ENCODE measurements around the gene ANKS1A. TPM values are rescaled to one million over a fixed set of nuclear protein-coding genes. Genes with fewer than 3 reads are reported as not detected.
"Not testable (repeated sequence)": the region's sequence is repeated elsewhere in the genome, so short reads cannot be mapped to it uniquely, and the experiment has no call there.

The ANKS1A gene
- total RNA-seq, 2 donors from 2014 or later: 8.6 to 9.3 TPM

DNA sequence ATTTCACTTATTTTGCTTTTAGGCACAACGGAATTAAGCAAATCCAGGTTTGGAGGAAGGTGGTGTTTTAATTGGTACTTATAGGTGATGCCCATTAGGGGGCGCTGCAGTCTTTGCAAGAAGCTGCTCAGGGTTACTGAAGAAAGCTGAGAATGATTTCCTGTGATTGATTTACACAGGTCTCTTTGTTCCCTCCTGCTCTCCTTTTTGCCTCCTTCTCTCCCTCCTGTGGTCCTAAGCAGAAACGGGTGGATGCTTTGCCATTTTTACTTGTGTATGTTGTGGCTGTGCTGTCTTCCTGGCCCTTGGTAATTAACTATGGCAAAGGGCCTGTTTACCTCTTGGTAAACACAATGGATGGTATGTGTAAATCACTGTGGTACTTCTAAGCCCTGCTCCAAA, 97.8 kb downstream of the ANKS1A start:
- H3K27ac Mint-ChIP-seq: no peak overlapping the region
- no peaks in the 10 kb centered on the region for H3K36me3 Mint-ChIP-seq
- DNase-seq (ENCODE audit: low spot score in 2 of 2): peak in 1 of 2 donors; percentile 71
- ATAC-seq: peak; percentile 54 to 64
- H3K9me3 Mint-ChIP-seq: no peaks in the 10 kb centered on the region

DNA sequence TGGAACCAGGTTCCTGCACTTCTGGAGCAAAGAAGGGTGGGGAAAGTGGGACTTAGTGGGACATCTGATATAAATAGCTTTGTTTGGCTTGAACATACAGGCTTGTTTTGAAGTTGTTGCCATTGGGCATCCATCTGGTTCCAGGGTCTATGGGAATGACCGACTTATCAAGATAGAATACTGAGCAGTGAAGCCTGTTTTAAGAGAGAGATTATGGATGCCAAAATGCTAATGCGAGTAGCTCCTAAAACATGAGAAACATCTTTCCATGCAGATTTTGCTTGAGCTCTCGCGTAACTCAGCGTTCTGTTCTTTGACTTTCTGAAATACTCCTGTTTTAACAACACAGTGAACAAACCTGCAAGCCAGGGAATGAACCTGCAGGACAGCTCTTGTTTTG, 98.5 kb downstream of the ANKS1A start:
- DNase-seq (ENCODE audit: low spot score in 2 of 2) (no peak), ATAC-seq (no peak)
- Mint-ChIP-seq H3K27ac (no peak overlapping the region), H3K9me3 (no peaks in the 10 kb centered on the region), H3K36me3 (no peaks in the 10 kb centered on the region)

DNA sequence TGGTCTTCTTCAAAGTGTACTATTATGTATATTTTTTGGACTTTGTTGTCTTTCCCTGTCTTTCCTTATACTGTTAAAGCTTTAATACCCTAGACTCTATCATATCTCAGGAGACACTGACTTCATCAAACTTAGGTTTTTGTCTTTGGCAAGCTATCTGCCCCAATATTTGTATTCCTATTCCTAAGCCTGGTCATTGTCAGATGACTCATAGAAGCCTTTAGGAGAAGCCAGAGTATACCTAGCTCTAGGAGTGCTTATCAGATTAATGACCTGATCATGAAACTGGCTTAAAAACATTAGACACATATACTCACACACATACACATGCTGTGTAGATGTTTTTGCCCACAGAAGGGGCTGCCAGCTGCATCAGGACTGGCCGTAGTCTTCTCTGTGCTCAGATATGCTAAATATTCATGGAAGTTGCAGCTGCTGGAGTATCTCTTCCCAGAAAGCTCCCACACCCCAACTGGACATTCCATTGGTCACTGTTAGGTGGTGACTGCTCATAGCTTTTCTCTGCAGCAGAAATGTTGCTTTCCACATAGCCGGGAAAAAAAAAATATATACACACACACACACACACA, 102.0 kb downstream of the ANKS1A start:
- Mint-ChIP-seq H3K9me3 (no peaks in the 10 kb centered on the region), H3K27ac (no peak overlapping the region), H3K36me3 (peaks cover 0 to 8% of the 10 kb centered on the region in 2 donors)
- no peak for DNase-seq (ENCODE audit: low spot score in 2 of 2)
- no peak for ATAC-seq

DNA sequence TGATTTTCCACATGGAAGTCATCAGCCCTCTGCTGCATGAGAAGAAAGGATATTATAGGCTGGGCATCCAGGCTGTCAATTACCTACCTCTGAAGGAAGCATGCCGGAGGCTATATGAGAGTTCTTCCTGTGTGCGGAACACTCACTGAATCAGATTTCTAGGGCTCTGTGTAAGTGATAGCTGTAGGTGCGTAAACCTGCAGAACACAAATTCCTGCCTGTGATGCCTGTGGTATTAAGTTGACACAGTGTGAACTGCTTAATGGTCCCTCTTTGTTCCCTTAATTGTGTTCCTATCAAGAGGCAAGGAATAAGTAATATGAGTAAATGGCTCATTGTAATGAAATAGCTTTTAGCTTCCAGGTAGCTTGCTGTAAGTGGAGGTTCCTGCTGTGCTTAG, 103.3 kb downstream of the ANKS1A start:
- Mint-ChIP-seq H3K9me3 (no peaks in the 10 kb centered on the region), H3K36me3 (peaks cover 0 to 8% of the 10 kb centered on the region in 2 donors), H3K27ac (no peak overlapping the region)
- ATAC-seq (no peak), DNase-seq (ENCODE audit: low spot score in 2 of 2) (no peak)

DNA sequence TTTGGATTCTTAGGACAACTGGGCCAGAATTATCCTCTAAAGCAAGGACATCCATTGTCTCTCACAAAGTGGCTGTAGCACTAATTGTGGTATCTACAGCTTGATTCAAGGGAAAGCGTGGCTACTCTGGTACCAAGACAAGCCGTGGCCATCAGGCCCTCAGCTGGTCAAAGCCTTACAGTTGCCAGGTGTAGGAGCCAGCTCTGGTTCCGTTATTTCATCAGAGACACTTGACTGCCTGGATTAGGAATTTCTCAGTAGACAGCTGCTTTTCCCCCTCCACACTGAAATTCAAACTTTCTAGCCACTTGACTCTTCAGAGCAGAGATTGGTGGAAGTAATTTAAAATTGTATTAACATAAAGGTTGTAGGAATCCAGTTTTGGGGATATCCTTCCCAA, 104.2 kb downstream of the ANKS1A start:
- ATAC-seq: no peak
- Mint-ChIP-seq H3K36me3 (peaks cover 0 to 8% of the 10 kb centered on the region in 2 donors), H3K9me3 (no peaks in the 10 kb centered on the region), H3K27ac (no peak overlapping the region)
- no peak for DNase-seq (ENCODE audit: low spot score in 2 of 2)

DNA sequence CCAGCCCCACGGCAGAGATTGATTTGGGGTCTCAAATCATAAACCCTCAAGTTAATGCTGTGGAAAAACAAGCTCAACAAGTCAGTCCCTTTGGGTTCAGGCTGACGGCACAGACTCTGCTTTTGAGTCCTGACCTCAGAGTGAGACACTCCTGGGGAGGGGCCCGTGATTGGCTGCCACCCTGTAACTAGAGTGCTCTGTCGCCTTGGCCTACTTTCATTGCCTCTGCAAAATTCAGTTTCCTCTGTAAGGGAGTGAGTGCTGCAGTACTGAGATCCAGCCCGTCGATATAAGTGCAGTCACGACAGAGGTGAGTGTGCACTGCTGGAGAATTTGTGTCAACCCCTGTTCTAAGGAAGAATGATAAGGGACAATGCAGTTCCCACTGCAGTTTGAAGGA, 105.6 kb downstream of the ANKS1A start:
- DNase-seq (ENCODE audit: low spot score in 2 of 2): no peak
- ATAC-seq: no peak
- no peak overlapping the region for H3K27ac Mint-ChIP-seq
- H3K36me3 Mint-ChIP-seq: peaks cover 0 to 8% of the 10 kb centered on the region in 2 donors
- no peaks in the 10 kb centered on the region for H3K9me3 Mint-ChIP-seq

DNA sequence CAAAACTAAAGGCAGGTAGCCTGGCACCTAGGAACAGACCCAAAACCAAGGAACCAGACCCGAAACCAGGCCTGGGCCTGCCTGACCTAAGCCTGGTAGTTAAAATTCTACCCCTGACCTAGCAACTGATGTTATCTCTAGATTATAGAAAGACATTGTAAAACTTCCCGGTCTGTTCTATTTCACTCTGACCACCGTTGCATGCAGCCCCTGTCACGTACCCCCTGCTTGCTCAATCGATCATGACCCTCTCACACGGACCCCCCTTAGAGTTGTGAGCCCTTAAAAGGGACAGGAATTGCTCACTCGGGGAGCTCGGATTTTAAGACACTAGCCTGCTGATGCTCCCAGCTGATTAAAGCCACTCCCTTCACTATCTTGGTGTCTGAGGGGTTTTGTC, 109.4 kb downstream of the ANKS1A start:
- not testable (repeated sequence) for H3K36me3 Mint-ChIP-seq; H3K9me3 Mint-ChIP-seq; ATAC-seq; DNase-seq (ENCODE audit: low spot score in 2 of 2)
- peak overlapping the region in 1 of 2 donors; percentile 12 for H3K27ac Mint-ChIP-seq

DNA sequence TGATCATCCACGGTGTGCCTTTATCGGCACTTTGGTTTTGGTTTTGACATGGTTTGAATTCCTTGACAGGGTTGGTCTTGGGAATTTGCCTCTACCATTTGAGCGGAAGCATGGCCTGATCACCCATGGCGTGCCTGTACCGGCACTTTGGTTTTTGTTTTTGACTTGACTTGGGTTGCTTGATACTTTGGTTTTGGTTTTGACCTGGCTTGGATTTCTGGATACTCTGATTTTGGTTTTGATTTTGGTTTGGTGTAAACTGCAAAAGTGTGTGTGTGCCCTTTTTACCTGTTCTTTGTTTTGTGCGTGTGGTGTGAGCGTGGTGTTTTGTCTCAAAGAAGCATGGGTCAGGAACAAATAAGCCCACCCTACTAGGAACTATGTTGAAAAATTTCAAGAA, 110.1 kb downstream of the ANKS1A start:
- not testable (repeated sequence) for H3K36me3 Mint-ChIP-seq; H3K9me3 Mint-ChIP-seq; DNase-seq (ENCODE audit: low spot score in 2 of 2); ATAC-seq; H3K27ac Mint-ChIP-seq

DNA sequence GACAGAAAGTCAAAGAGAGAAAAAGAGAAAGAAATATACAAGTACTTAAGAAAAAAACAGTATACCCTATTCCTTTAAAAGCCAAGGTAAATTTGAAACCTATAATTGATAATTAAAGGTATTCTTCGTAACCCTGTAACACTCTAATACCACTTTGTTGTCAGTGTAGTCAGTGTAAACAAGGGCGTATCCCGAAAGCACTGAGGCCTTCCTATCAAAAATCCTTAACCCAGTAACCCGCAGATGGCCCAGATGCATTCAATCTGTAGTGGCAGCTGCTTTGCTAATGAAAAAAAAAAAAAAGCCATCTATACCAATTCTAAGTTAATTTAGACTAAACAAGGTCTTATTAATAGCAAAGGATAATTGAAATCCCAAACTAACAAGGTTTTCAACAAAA, 110.9 kb downstream of the ANKS1A start:
- DNase-seq (ENCODE audit: low spot score in 2 of 2); H3K27ac Mint-ChIP-seq; H3K36me3 Mint-ChIP-seq; ATAC-seq; H3K9me3 Mint-ChIP-seq: not testable (repeated sequence)

DNA sequence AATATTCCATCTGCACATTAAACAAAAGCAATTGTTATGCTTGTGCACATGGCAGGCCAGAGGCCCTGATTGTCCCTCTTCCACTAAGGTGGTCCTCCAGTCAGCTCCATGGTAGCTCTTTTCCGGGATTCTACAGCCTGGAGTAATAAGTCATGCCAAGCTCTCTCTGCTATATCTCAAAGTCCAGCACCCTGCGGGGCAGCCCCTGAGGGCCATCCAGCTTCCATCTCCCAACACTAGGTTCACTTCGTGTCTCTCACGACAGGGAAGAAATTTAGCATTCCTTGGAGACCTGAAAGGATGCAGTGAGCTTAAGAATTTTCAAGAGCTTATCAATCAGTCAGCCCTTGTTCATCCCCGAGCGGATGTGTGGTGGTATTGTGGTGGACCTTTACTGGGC, 112.3 kb downstream of the ANKS1A start:
- H3K9me3 Mint-ChIP-seq; ATAC-seq; H3K36me3 Mint-ChIP-seq; H3K27ac Mint-ChIP-seq; DNase-seq (ENCODE audit: low spot score in 2 of 2): not testable (repeated sequence)

DNA sequence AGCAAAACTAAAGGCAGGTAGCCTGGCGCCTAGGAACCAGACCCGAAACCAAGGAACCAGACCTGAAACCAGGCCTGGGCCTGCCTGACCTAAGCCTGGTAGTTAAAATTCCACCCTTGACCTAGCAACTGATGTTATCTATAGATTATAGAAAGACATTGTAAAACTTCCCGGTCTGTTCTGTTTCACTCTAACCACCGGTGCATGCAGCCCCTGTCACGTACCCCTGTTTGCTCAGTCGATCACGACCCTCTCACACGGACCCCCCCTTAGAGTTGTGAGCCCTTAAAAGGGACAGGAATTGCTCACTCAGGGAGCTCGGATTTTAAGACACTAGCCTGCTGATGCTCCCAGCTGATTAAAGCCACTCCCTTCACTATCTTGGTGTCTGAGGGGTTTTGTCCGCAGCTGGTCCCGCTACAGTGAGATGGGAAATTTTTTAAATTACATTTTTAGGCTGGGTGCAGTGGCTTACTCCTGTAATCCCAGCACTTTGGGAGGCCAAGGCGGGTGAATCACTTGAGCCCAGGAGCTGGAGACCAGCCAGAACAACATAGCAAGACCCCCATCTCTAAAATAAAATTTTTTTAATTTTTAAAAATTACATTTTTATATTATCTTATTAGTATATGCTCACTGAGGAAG, 115.0 kb downstream of the ANKS1A start:
- ATAC-seq; H3K27ac Mint-ChIP-seq; H3K9me3 Mint-ChIP-seq; H3K36me3 Mint-ChIP-seq; DNase-seq (ENCODE audit: low spot score in 2 of 2): not testable (repeated sequence)

DNA sequence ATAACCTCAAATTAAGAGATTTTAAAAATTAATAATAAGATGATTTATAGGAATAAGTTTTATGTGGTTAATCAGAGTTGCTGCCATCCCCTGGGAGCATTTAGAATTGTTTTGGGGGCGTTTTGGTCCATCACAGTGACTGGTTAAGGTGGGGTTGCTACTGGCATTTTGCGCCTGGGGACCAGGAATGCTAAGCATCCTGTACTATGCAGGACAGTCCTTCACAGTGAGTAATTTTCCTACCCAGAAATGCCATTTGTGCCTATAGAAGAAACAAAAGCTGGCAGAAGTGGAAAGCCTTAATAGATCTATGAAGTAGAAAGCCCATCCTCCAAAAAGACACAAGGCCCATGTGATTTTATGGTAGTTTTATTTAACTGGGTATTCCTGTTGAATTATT, 118.0 kb downstream of the ANKS1A start:
- DNase-seq (ENCODE audit: low spot score in 2 of 2) (no peak), ATAC-seq (no peak)
- no peak overlapping the region for H3K27ac Mint-ChIP-seq
- H3K36me3 Mint-ChIP-seq: no peaks in the 10 kb centered on the region
- no peaks in the 10 kb centered on the region for H3K9me3 Mint-ChIP-seq

DNA sequence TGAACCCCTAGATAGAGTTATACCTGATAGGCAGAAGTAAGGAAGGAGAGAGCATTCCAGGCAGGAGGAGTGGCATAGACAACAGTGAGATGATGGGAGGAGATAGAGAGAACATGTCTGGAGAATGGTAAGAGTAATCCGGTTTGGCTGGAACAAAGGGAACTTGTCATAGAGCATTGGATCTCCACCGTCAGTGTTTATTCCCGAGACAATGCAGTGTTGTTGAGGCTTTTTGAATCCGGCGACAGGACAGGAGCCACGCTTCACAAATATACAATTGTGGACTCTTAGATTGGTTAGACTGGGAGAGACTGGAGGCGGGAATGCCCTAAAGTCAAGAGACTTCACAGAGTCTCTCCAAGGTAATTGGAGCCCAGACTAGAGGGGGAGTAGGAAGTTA, 119.8 kb downstream of the ANKS1A start:
- H3K36me3 Mint-ChIP-seq: no peaks in the 10 kb centered on the region
- H3K27ac Mint-ChIP-seq: no peak overlapping the region
- no peak for DNase-seq (ENCODE audit: low spot score in 2 of 2)
- no peak for ATAC-seq
- no peaks in the 10 kb centered on the region for H3K9me3 Mint-ChIP-seq

DNA sequence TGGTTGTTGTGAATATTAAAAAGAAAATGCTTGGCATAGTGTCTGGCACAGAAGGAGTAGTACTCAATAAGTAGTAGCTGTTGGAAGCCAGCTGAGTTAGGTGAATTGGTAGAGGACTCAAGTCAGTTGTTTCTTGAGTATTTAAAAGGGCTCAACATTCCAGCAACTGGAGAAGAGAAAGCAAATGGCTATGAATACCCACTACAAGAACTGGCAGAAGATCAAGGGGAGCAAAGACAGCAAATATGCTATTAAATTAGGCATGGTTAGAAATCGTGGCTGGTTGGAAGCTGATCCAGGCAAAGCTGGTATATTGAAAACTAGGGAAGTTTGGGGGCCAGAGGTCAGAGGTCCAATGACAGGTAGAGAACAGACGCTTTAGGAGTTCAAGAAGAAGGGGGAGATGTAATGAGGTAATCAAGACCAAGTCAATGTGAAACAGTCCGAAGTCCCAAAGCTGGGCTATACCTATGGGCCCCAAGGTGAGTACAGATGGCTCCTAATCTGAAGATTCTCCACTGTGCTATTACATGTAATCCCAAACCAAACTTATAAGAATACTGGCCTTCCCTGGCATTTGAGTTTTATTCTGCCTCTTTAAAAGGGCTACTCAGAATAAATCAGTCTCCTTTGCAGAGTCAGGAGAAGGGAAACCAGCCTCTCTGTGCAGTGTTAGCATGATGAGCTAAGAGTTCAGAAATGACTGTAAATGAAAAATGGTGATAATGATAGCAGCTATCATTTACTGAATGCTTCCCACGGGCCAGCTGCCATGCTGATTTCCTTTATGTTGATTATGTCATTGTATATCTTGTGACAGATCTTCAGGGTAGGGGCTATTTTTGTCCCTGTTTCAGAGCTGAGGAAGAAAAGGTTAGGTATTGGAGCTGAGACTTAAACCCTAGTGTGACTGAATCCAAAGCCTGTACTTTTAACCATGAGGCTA, 122.3 kb downstream of the ANKS1A start:
- H3K9me3 Mint-ChIP-seq: no peaks in the 10 kb centered on the region
- peak; percentile 83 to 96 for ATAC-seq
- H3K36me3 Mint-ChIP-seq: no peaks in the 10 kb centered on the region
- no peak overlapping the region for H3K27ac Mint-ChIP-seq
- DNase-seq (ENCODE audit: low spot score in 2 of 2): peak in 1 of 2 donors; percentile 16

DNA sequence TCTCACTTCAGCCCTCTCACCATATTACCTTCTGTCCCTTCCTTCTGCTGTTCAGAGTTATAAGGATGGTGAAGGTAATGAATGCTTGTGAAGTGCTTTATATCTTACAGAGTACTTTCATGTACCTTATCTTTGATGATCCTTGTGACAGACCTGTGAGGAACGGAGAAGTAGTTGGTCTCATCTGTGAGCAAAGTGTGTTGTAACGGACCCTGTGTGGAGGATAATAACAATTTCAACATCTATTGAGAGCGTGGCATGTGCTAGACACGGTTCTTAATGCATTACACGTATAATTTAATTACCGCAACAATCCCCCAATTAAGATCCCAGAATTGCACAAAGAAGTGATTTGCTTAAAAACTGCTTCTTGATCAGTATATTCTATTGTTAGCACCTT, 124.6 kb downstream of the ANKS1A start:
- DNase-seq (ENCODE audit: low spot score in 2 of 2): no peak
- Mint-ChIP-seq H3K9me3 (no peaks in the 10 kb centered on the region), H3K27ac (no peak overlapping the region), H3K36me3 (no peaks in the 10 kb centered on the region)
- no peak for ATAC-seq

DNA sequence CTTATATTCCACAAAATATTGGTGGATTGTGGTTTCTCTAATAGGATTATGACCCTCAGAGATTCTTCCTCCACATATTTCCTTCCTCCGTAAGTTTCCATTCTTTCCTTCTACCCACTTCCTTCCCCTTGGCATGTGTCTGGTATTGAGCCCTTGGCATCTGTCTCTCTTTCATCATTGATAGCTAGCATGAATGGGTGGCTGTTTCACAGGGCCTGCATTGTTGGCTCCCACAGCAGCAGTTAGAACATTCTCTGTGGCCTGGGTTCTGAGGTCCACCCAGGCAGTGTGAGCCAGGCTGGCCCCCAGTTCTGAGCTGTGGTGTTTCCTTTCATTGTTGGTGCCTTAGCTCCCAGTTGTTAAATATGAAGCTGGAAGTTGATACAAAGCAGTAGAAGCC, 125.3 kb downstream of the ANKS1A start:
- Mint-ChIP-seq H3K36me3 (no peaks in the 10 kb centered on the region), H3K27ac (peak overlapping the region in 1 of 2 donors; percentile 24), H3K9me3 (no peaks in the 10 kb centered on the region)
- ATAC-seq (no peak), DNase-seq (ENCODE audit: low spot score in 2 of 2) (no peak)

DNA sequence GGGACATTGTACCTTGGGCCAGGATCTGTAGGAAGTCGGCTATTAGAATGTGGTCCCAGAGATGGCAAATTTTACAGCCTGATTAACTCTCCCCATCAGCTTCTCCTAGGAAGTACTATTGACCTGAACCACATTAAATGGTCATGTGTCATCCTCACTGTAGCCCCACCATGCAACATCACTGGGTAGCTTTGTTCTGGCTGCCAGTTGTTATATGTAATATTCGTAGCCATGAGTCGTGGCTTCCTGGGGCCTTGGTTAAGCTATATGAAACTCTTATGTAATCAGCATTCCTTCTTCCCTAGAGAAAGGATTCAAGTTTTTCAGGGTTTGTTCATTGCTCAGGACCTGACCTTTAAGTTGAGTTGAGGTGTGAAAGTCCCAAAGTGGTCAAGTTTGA, 125.7 kb downstream of the ANKS1A start:
- no peak for DNase-seq (ENCODE audit: low spot score in 2 of 2)
- H3K36me3 Mint-ChIP-seq: no peaks in the 10 kb centered on the region
- peak in 1 of 2 donors; percentile 44 for ATAC-seq
- no peaks in the 10 kb centered on the region for H3K9me3 Mint-ChIP-seq
- H3K27ac Mint-ChIP-seq: no peak overlapping the region
